Transverse colon (tissue), 4 donors: ENCODE results near the gene TRAF3IP3.

ENCODE experiments used
- CTCF ChIP-seq, 5 experiments: fragments of 200-600 bp in 3 of 5; fragments of 450-650 bp in 2 of 5; sonication (generic) in 3 of 5; IDR thresholded peaks; 1 replicate in 2 of 5; 2 replicates in 3 of 5; pipeline ENCODE4 v1.5.1; 2016 to 2017; ENCODE audit warnings: antibody characterized with exemption in 5 of 5, inconsistent platforms in 3 of 5, mild to moderate bottlenecking in 2 of 5, moderate library complexity in 1 of 5
- EP300 ChIP-seq: sonication (generic); formaldehyde crosslinking; IDR thresholded peaks from one replicate; pipeline ENCODE4 v1.6.1; 2017; ENCODE audit warnings: antibody characterized with exemption, low read depth
- POLR2A ChIP-seq: fragments of 450-650 bp; IDR thresholded peaks from one replicate; pipeline ENCODE4 v1.6.1; 2016; ENCODE audit warnings: antibody characterized with exemption, mild to moderate bottlenecking, moderate library complexity
- POLR2AphosphoS5 ChIP-seq, 3 donors: sonication (generic); formaldehyde crosslinking; IDR thresholded peaks; one replicate each; pipeline ENCODE4 v1.6.1; 2016; ENCODE audit warnings: antibody characterized with exemption in 3 of 3

GRCh38 chr1:209729436-209729835 is 26.4 kb upstream of the TRAF3IP3 start:
- TF ChIP-seq CTCF (IDR thresholded peaks at IDR 0.05): no peak
- TF ChIP-seq POLR2A: no peak
- no peak for TF ChIP-seq EP300
- TF ChIP-seq POLR2AphosphoS5 (IDR thresholded peaks at IDR 0.05): no peak
